Uterus (tissue), 4 donors: ENCODE measurements around the gene ECE2. TPM values are rescaled to one million over a fixed set of nuclear protein-coding genes. Genes with fewer than 3 reads are reported as not detected.

Source experiments
- DNase-seq, 2 donors: peaks; one replicate each; pipeline ENCODE4 v3.0.0-alpha.2; 2019 to 2020
- H3K27ac ChIP-seq, 2 donors: fragments of 200-600 bp; sonication (generic); 1 replicate in 1 of 2; 2 replicates in 1 of 2; pipeline ENCODE4 v1.5.1; 2016 to 2018
- H3K27me3 ChIP-seq, 2 donors: fragments of 200-600 bp; sonication (generic); one replicate each; pipeline ENCODE4 v1.5.1; 2018 to 2019; ENCODE audit warnings: control low read depth in 1 of 2
- H3K36me3 ChIP-seq, 2 donors: fragments of 200-600 bp; sonication (generic); one replicate each; pipeline ENCODE4 v1.5.1; 2019; ENCODE audit warnings: control low read depth in 1 of 2
- H3K4me1 ChIP-seq, 2 donors: fragments of 200-600 bp; sonication (generic); one replicate each; pipeline ENCODE4 v1.5.1; 2018 to 2019; ENCODE audit warnings: control low read depth in 1 of 2
- H3K4me3 ChIP-seq, 2 donors: fragments of 200-600 bp; sonication (generic); 1 replicate in 1 of 2; 2 replicates in 1 of 2; pipeline ENCODE4 v1.5.1; 2018 to 2019; ENCODE audit warnings: mild to moderate bottlenecking in 1 of 2
- H3K9me3 ChIP-seq, 2 donors: fragments of 200-600 bp; sonication (generic); one replicate each; pipeline ENCODE4 v1.5.1; 2019; ENCODE audit warnings: control low read depth in 1 of 2
- POLR2A ChIP-seq, 2 donors: fragments of 450-650 bp; IDR thresholded peaks; one replicate each; pipeline ENCODE4 v1.6.1; 2016; ENCODE audit warnings: antibody characterized with exemption in 2 of 2, mild to moderate bottlenecking in 1 of 2, moderate library complexity in 1 of 2
- intact Hi-C: fragments of 100-400 bp; cut with DNase I; formaldehyde crosslinking; loops from one replicate; pipeline ENCODE4 v1.15.1; 2023; ENCODE audit warnings: low total_unique reads
- total RNA-seq, 4 donors: library from RNA; depleted of rRNA in 3 of 4; stranded (reverse); fragments of >200 nt in 3 of 4; gene quantifications; one replicate each; pipeline versions ENCODE4 v1.1.0 to v1.2.4, GENCODE V29; 2014 to 2023
- TF ChIP-seq, protein P1 (sequence below), 4 experiments: fragments of 200-600 bp in 2 of 4; fragments of 450-650 bp in 2 of 4; sonication (generic) in 2 of 4; IDR thresholded peaks; one replicate each; pipeline ENCODE4 v1.5.1; 2016 to 2019; ENCODE audit warnings: antibody characterized with exemption in 4 of 4, mild to moderate bottlenecking in 2 of 4, moderate library complexity in 1 of 4
- donor health status: DM: yes; HTN: yes; CAD: no.

Gene ECE2
- total RNA-seq, 4 donors from 2014 or later, result not detected

DNA sequence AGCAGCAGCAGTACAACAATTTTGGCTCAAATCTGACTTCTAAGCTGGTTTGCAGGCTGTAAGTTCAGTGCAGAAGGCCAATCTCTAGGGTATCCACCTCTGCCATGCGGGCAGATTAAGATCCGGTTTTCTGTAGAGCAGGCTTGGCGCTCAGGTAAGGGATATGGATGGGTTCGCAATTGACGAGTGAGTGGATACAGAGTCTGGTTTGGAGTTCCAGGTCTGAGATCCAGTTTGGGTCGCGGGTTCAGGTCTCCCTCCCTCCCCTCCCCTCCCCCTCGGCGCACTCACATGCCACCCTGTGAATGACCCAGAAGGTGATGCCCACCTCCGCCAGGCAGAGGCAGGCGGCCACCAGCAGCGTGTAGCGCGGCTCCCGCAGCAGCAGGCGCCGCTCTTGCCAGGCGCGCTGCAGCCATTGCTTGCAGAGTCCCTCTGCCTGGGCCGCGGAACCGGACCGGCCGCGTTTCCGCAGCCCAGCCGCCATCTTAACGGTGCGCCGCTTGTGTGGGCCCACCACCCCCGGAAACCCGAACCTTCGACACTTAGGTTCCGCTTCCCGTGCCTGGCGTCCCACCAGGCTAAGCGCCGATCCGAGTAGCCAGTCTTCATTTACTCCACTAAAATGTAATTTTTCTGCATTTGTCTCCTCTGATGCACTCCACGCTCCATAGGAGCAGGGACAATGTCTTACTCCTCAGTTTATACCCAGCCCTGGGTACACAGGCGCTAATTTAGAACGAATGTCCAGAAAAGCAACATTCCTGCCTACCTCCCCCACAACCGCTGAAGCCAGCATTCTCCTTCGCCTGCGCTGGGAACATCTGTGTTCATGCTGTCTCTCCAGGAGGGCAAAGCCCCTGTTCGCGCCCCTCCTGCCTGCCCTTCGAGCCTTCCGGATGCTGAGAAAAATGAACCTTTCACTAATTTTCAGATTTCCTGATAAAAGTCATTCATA is 27.1 kb upstream of the ECE2 start, which contains the start of gene ALG3:
TSS of gene ALG3 (minus strand) at position 509 of the 958 bp plus-strand sequence. CDS start at position 487, 22 bp downstream.
- TF ChIP-seq, protein P1, sequence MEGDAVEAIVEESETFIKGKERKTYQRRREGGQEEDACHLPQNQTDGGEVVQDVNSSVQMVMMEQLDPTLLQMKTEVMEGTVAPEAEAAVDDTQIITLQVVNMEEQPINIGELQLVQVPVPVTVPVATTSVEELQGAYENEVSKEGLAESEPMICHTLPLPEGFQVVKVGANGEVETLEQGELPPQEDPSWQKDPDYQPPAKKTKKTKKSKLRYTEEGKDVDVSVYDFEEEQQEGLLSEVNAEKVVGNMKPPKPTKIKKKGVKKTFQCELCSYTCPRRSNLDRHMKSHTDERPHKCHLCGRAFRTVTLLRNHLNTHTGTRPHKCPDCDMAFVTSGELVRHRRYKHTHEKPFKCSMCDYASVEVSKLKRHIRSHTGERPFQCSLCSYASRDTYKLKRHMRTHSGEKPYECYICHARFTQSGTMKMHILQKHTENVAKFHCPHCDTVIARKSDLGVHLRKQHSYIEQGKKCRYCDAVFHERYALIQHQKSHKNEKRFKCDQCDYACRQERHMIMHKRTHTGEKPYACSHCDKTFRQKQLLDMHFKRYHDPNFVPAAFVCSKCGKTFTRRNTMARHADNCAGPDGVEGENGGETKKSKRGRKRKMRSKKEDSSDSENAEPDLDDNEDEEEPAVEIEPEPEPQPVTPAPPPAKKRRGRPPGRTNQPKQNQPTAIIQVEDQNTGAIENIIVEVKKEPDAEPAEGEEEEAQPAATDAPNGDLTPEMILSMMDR (IDR thresholded peaks at IDR 0.05), result peak in 1 of 4 experiments; percentile 35
- peak in 1 of 2 donors; percentile 50 for TF ChIP-seq POLR2A (IDR thresholded peaks at IDR 0.05)
- H3K27ac ChIP-seq, result peak within 1 kb of the TSS; percentile 79 to 84
- intact Hi-C loops, result loop anchor here (5.0 kb wide), 1 partner anchor 116 kb away; no protein-coding TSS in a partner anchor

GRCh38 chr3:184249412-184250166 is 26.2 kb upstream of the ECE2 start, which contains the start of gene EEF1AKMT4:
Gene EEF1AKMT4, plus strand, starts transcription at chr3:184249672. Its CDS starts 23 bp downstream, at chr3:184249695.
- H3K9me3 ChIP-seq, result no peaks in the 10 kb centered on the region
- DNase-seq, result peak; percentile 96
- no peak for TF ChIP-seq POLR2A (IDR thresholded peaks at IDR 0.05)
- TF ChIP-seq, protein P1 (IDR thresholded peaks at IDR 0.05), result peak; percentile 40 to 63 (median 48)
- peak within 1 kb of the TSS; percentile 76 to 97 for H3K4me3 ChIP-seq
- H3K4me1 ChIP-seq, result no peaks in the 10 kb centered on the region
- intact Hi-C loops, result loop anchor here (5.0 kb wide), 1 partner anchor 117 kb away; no protein-coding TSS in a partner anchor
- peak within 1 kb of the TSS; percentile 79 to 84 for H3K27ac ChIP-seq
- H3K36me3 ChIP-seq, result no peaks in the 10 kb centered on the region
- no peaks in the 10 kb centered on the region for H3K27me3 ChIP-seq

More for the DNA sequence above, 27.1 kb upstream of the ECE2 start, which contains the start of gene ALG3:
- DNase-seq, result peak; percentile 79 to 86
- H3K9me3 ChIP-seq, result no peaks in the 10 kb centered on the region
- no peaks in the 10 kb centered on the region for H3K36me3 ChIP-seq
- H3K27me3 ChIP-seq, result no peaks in the 10 kb centered on the region
- H3K4me1 ChIP-seq, result no peaks in the 10 kb centered on the region
- H3K4me3 ChIP-seq, result peak within 1 kb of the TSS; percentile 76 to 97

DNA sequence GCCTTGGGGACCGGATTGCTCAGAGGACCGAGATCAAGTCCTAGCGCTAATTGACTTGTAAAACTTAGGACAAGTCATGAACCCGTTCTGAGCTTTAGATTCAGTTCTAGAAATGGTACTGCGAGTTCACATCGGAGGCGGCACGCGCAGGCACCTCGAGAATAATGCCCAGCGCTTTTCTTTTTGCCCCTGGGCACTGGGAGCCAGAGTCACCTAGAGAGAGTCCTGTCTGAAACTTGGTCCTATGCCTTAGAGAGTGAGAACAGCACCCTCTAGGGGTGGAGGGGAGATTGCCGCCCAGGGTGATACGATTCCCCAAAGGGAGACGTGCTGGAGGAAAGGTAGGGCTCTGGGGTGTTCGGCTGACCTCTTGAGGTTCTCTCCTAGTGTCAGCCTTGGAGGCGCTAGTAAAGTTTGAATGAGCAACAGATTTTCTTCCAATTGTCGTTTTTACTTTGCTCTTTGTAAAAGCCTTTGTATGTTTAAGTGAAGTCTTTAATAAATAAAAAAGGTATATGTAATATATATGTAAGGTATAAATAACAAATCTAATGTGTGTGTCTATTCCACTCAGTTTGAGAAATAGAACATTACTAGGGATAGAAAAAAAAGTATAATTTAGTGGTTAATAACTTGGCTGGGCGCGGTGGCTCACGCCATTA is 25.5 kb upstream of the ECE2 start:
- H3K4me1 ChIP-seq, result no peaks in the 10 kb centered on the region
- no peaks in the 10 kb centered on the region for H3K27me3 ChIP-seq
- no peaks in the 10 kb centered on the region for H3K9me3 ChIP-seq
- no peaks in the 10 kb centered on the region for H3K36me3 ChIP-seq
- peak overlapping the region; percentile 76 to 97 for H3K4me3 ChIP-seq
- TF ChIP-seq POLR2A (IDR thresholded peaks at IDR 0.05), result no peak
- TF ChIP-seq, protein P1 (IDR thresholded peaks at IDR 0.05), result peak; percentile 73 to 81 (median 77)
- H3K27ac ChIP-seq, result peak overlapping the region in 1 of 2 donors; percentile 64
- DNase-seq, result peak; percentile 75 to 80
- intact Hi-C loops, result no loop called here

- Histone ChIP-seq H3K27ac (no peak overlapping the region), H3K4me3 (no peak overlapping the region), H3K4me1 (peaks cover 0 to 9% of the 10 kb centered on the region in 2 donors), H3K36me3 (no peaks in the 10 kb centered on the region), H3K27me3 (peaks cover 0 to 5% of the 10 kb centered on the region in 2 donors), H3K9me3 (no peaks in the 10 kb centered on the region)
- intact Hi-C loops, result no loop called here
- TF ChIP-seq POLR2A (IDR thresholded peaks at IDR 0.05), result no peak
- TF ChIP-seq, protein P1 (IDR thresholded peaks at IDR 0.05), result no peak
- DNase-seq, result no peak
Observed at GRCh38 chr3:184255291-184256039, 20.4 kb upstream of the ECE2 start.
